Mammary epithelial cell (primary cell): ENCODE data around the gene CSNK1G1.
A peak's percentile ranks its signal among the peaks of the same experiment; 100 is the strongest.

Experiments used
- CTCF ChIP-seq, 2 donors: IDR thresholded peaks in 1 of 2; conservative IDR thresholded peaks in 1 of 2; 2 replicates each; pipeline ENCODE4 v1.5.1; 2011 to 2012; ENCODE audit warnings: inconsistent platforms in 2 of 2, low read length in 2 of 2, mild to moderate bottlenecking in 2 of 2, control low read depth in 1 of 2, low read depth in 1 of 2; ENCODE audit not compliant: insufficient read depth in 1 of 2; ENCODE audit errors: extremely low read depth in 1 of 2
- EZH2 ChIP-seq: IDR thresholded peaks from 2 replicates; pipeline ENCODE4 v1.6.1; 2012; ENCODE audit warnings: low read length, inconsistent platforms, borderline replicate concordance

GRCh38 chr15:64162869-64163658 is 192.9 kb downstream of the CSNK1G1 start, which contains the start of gene PPIB:
- TF ChIP-seq CTCF (conservative IDR thresholded peaks at IDR 0.05 in 1 of 2, IDR thresholded peaks at IDR 0.05 in 1 of 2; ENCODE audit: extremely low read depth in 1 of 2, insufficient read depth in 1 of 2, low read depth in 1 of 2, low read length in 2 of 2) = peak; percentile 24 to 59
- no peak for TF ChIP-seq EZH2
